GM20431 (cell line): ENCODE data around the gene LRP1B.

ENCODE experiments used
- in situ Hi-C: fragments of 300-500 bp; cut with MseI, MboI; formaldehyde crosslinking; loops from one replicate; pipeline ENCODE4 v1.15.0; 2020; ENCODE audit warnings: low sequenced_read_pairs; ENCODE audit not compliant: unreplicated experiment

Gene LRP1B

GRCh38 chr2:141555876-141556470, 574.8 kb downstream of the LRP1B start:
- in situ Hi-C loops: no loop called here

- in situ Hi-C loops: no loop called here
Measured at GRCh38 chr2:141554810-141555209, 576.0 kb downstream of the LRP1B start.

GRCh38 chr2:141534666-141535362, 596.0 kb downstream of the LRP1B start:
- in situ Hi-C loops: no loop called here

GRCh38 chr2:141529659-141530058, 601.2 kb downstream of the LRP1B start:
- in situ Hi-C loops: no loop called here

- in situ Hi-C loops: no loop called here
Measured at GRCh38 chr2:141528990-141529389, 601.8 kb downstream of the LRP1B start.

- in situ Hi-C loops: no loop called here
Measured at GRCh38 chr2:141526760-141527159, 604.1 kb downstream of the LRP1B start.

- in situ Hi-C loops: no loop called here
Measured at GRCh38 chr2:141524777-141525176, 606.0 kb downstream of the LRP1B start.

GRCh38 chr2:141523199-141523598, 607.6 kb downstream of the LRP1B start:
- in situ Hi-C loops: no loop called here

- in situ Hi-C loops: no loop called here
Measured at GRCh38 chr2:141522702-141523101, 608.1 kb downstream of the LRP1B start.

- in situ Hi-C loops: no loop called here
Measured at GRCh38 chr2:141522048-141522447, 608.8 kb downstream of the LRP1B start.

GRCh38 chr2:141519906-141520305, 610.9 kb downstream of the LRP1B start:
- in situ Hi-C loops: no loop called here

- in situ Hi-C loops: no loop called here
Measured at GRCh38 chr2:141517852-141518421, 612.9 kb downstream of the LRP1B start.

GRCh38 chr2:141517180-141517851, 613.5 kb downstream of the LRP1B start:
- in situ Hi-C loops: no loop called here

- in situ Hi-C loops: no loop called here
Measured at GRCh38 chr2:141515931-141516330, 614.9 kb downstream of the LRP1B start.

- in situ Hi-C loops: no loop called here
Measured at GRCh38 chr2:141513853-141514252, 617.0 kb downstream of the LRP1B start.

GRCh38 chr2:141508806-141509595, 621.8 kb downstream of the LRP1B start:
- in situ Hi-C loops: no loop called here

- in situ Hi-C loops: no loop called here
Measured at GRCh38 chr2:141508086-141508752, 622.6 kb downstream of the LRP1B start.

GRCh38 chr2:141506135-141506534, 624.7 kb downstream of the LRP1B start:
- in situ Hi-C loops: no loop called here

GRCh38 chr2:141501752-141502151, 629.1 kb downstream of the LRP1B start:
- in situ Hi-C loops: no loop called here

GRCh38 chr2:141499123-141499522, 631.7 kb downstream of the LRP1B start:
- in situ Hi-C loops: no loop called here
